Measurements from ENCODE around the gene CDC42BPA. TPM values are rescaled to one million over a fixed set of nuclear protein-coding genes. Genes with fewer than 3 reads are reported as not detected.

The CDC42BPA gene
- total RNA-seq, 4 donors from 2014 or later = 49.0 to 102 (median 54.2) TPM

GRCh38 chr1:227094249-227094966 is 223.9 kb downstream of the CDC42BPA start:
- DNase-seq = peak; percentile 13
- Histone ChIP-seq H3K36me3 (peaks cover 0 to 14% (median 5%) of the 10 kb centered on the region in 4 donors), H3K27me3 (no peaks in the 10 kb centered on the region), H3K4me1 (peaks cover 0 to 15% (median 10%) of the 10 kb centered on the region in 4 donors), H3K4me3 (no peak overlapping the region), H3K27ac (peak overlapping the region in 1 of 4 donors; percentile 59), H3K9me3 (no peaks in the 10 kb centered on the region)
- intact Hi-C loops (cut with DNase I; ENCODE audit: low total_unique reads) (no loop called here), in situ Hi-C loops (cut with MboI; ENCODE audit: low pct_ligation_motif_present in 1 of 4, low pct_unique_long_range_greater_than_20kb in 1 of 4, low sequenced_read_pairs in 3 of 4) (no loop called here)
- WGBS, 2 donors (ENCODE audit: low coverage in 1 of 2) = 47 to 48% methylated on average over 2 of the region's 2 CpGs
- TF ChIP-seq POLR2A (IDR thresholded peaks at IDR 0.05) = no peak
- TF ChIP-seq EP300 (IDR thresholded peaks at IDR 0.05; ENCODE audit: low read depth) = no peak
- no peak for TF ChIP-seq CTCF (IDR thresholded peaks at IDR 0.05)
- TF ChIP-seq POLR2AphosphoS5 (IDR thresholded peaks at IDR 0.05) = no peak

GRCh38 chr1:227093309-227093708 is 225.0 kb downstream of the CDC42BPA start:
- TF ChIP-seq CTCF (IDR thresholded peaks at IDR 0.05) (no peak), POLR2A (IDR thresholded peaks at IDR 0.05) (no peak), EP300 (IDR thresholded peaks at IDR 0.05; ENCODE audit: low read depth) (no peak)
- Histone ChIP-seq H3K9me3 (no peaks in the 10 kb centered on the region), H3K36me3 (peaks cover 0 to 11% (median 4%) of the 10 kb centered on the region in 4 donors), H3K27me3 (no peaks in the 10 kb centered on the region), H3K4me3 (no peak overlapping the region), H3K27ac (no peak overlapping the region), H3K4me1 (peaks cover 0 to 15% (median 10%) of the 10 kb centered on the region in 4 donors)
- in situ Hi-C loops (cut with MboI; ENCODE audit: low pct_ligation_motif_present in 1 of 4, low pct_unique_long_range_greater_than_20kb in 1 of 4, low sequenced_read_pairs in 3 of 4) = no loop called here
- WGBS, 2 donors (ENCODE audit: low coverage in 1 of 2) = 88 to 100% methylated on average over 1 of the region's 1 CpG
- DNase-seq = no peak
- intact Hi-C loops (cut with DNase I; ENCODE audit: low total_unique reads) = no loop called here

GRCh38 chr1:227092069-227092468 is 226.2 kb downstream of the CDC42BPA start:
- TF ChIP-seq POLR2AphosphoS5 (IDR thresholded peaks at IDR 0.05) (no peak), CTCF (IDR thresholded peaks at IDR 0.05) (no peak), EP300 (IDR thresholded peaks at IDR 0.05; ENCODE audit: low read depth) (no peak), POLR2A (IDR thresholded peaks at IDR 0.05) (no peak)
- no peaks in the 10 kb centered on the region for H3K27me3 ChIP-seq
- H3K4me3 ChIP-seq = no peak overlapping the region
- DNase-seq = no peak
- peaks cover 0 to 15% (median 10%) of the 10 kb centered on the region in 4 donors for H3K4me1 ChIP-seq
- no peaks in the 10 kb centered on the region for H3K9me3 ChIP-seq
- H3K36me3 ChIP-seq = peaks cover 0 to 14% (median 5%) of the 10 kb centered on the region in 4 donors
- intact Hi-C loops (cut with DNase I; ENCODE audit: low total_unique reads) (no loop called here), in situ Hi-C loops (cut with MboI; ENCODE audit: low pct_ligation_motif_present in 1 of 4, low pct_unique_long_range_greater_than_20kb in 1 of 4, low sequenced_read_pairs in 3 of 4) (no loop called here)
- no peak overlapping the region for H3K27ac ChIP-seq
- 87 to 93% methylated on average over 1 of the region's 1 CpG for WGBS, 2 donors (ENCODE audit: low coverage in 1 of 2)

- peaks cover 0 to 35% (median 5%) of the 10 kb centered on the region in 4 donors for H3K36me3 ChIP-seq
- H3K27me3 ChIP-seq = no peaks in the 10 kb centered on the region
- peaks cover 8 to 11% of the 10 kb centered on the region in 2 donors for H3K9me3 ChIP-seq
- no peak for DNase-seq
- intact Hi-C loops (cut with DNase I; ENCODE audit: low total_unique reads) = no loop called here
- H3K27ac ChIP-seq = no peak overlapping the region
- 83% methylated on average over 2 of the region's 2 CpGs for WGBS, 2 donors (ENCODE audit: low coverage in 1 of 2)
- in situ Hi-C loops (cut with MboI; ENCODE audit: low pct_ligation_motif_present in 1 of 4, low pct_unique_long_range_greater_than_20kb in 1 of 4, low sequenced_read_pairs in 3 of 4) = no loop called here
- TF ChIP-seq CTCF (IDR thresholded peaks at IDR 0.05) (no peak), POLR2AphosphoS5 (IDR thresholded peaks at IDR 0.05) (no peak), POLR2A (IDR thresholded peaks at IDR 0.05) (no peak), EP300 (IDR thresholded peaks at IDR 0.05; ENCODE audit: low read depth) (no peak)
- no peaks in the 10 kb centered on the region for H3K4me1 ChIP-seq
- H3K4me3 ChIP-seq = no peak overlapping the region
Measured at GRCh38 chr1:227086636-227087035, 231.7 kb downstream of the CDC42BPA start.
